BJ (cell line): ENCODE data around the gene AGA. TPM values are rescaled to one million over a fixed set of nuclear protein-coding genes. Genes with fewer than 3 reads are reported as not detected.

ENCODE experiments used
- CTCF ChIA-PET: fragments of 350-600 bp; formaldehyde crosslinking; extraction: SDS; loops from one replicate; lab custom pipeline; 2021; ENCODE audit warnings: antibody characterized with exemption, inconsistent platforms; lab: Yijun Ruan, JAX
- POLR2A ChIA-PET: fragments of 300-600 bp; sonication (Branson Sonifier 250); formaldehyde crosslinking; extraction: SDS; loops from one replicate; lab custom pipeline; 2021; ENCODE audit warnings: antibody characterized with exemption; lab: Charles Lee
- DNase-seq: peaks from one replicate; pipeline ENCODE4 v3.0.0-alpha.2; 2011; ENCODE audit warnings: low read depth
- H3K27me3 ChIP-seq: 2 replicates; pipeline ENCODE4 v1.6.0; 2011; ENCODE audit warnings: low read length; ENCODE audit not compliant: control insufficient read depth, insufficient read depth
- H3K36me3 ChIP-seq: 2 replicates; pipeline ENCODE4 v1.5.1; 2011; ENCODE audit warnings: low read length; ENCODE audit not compliant: control insufficient read depth, insufficient read depth
- H3K4me3 ChIP-seq: 2 replicates; pipeline ENCODE4 v1.5.1; 2011; ENCODE audit warnings: low read depth, mild to moderate bottlenecking, control low read depth, low read length
- polyA plus RNA-seq: library from polyadenylated mRNA; depleted of rRNA; stranded (reverse); fragments of >200 nt; gene quantifications from 2 replicates; pipeline ENCODE4 v1.2.3, GENCODE V29; 2011; rRNA removed
- TF ChIP-seq, protein P1 (sequence below): IDR thresholded peaks from 2 replicates; pipeline ENCODE4 v1.5.1; 2011; ENCODE audit warnings: low read depth, mild to moderate bottlenecking, control low read depth, inconsistent platforms, low read length, moderate library complexity; ENCODE audit not compliant: insufficient read depth

The AGA gene
- polyA plus RNA-seq, 1 experiment, result 102 TPM

GRCh38 chr4:177386278-177386815 is 55.9 kb downstream of the AGA start:
- H3K36me3 ChIP-seq, result no peaks in the 10 kb centered on the region
- ChIA-PET POLR2A (no interaction called here), CTCF (no interaction called here)
- no peaks in the 10 kb centered on the region for H3K27me3 ChIP-seq
- DNase-seq, result no peak
- no peak overlapping the region for H3K4me3 ChIP-seq
- TF ChIP-seq, protein P1, sequence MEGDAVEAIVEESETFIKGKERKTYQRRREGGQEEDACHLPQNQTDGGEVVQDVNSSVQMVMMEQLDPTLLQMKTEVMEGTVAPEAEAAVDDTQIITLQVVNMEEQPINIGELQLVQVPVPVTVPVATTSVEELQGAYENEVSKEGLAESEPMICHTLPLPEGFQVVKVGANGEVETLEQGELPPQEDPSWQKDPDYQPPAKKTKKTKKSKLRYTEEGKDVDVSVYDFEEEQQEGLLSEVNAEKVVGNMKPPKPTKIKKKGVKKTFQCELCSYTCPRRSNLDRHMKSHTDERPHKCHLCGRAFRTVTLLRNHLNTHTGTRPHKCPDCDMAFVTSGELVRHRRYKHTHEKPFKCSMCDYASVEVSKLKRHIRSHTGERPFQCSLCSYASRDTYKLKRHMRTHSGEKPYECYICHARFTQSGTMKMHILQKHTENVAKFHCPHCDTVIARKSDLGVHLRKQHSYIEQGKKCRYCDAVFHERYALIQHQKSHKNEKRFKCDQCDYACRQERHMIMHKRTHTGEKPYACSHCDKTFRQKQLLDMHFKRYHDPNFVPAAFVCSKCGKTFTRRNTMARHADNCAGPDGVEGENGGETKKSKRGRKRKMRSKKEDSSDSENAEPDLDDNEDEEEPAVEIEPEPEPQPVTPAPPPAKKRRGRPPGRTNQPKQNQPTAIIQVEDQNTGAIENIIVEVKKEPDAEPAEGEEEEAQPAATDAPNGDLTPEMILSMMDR, result no peak

- no peak for DNase-seq
- TF ChIP-seq, protein P1, result no peak
- ChIA-PET POLR2A (no interaction called here), CTCF (no interaction called here)
- Histone ChIP-seq H3K4me3 (no peak overlapping the region), H3K27me3 (no peaks in the 10 kb centered on the region), H3K36me3 (no peaks in the 10 kb centered on the region)
These were observed 56.5 kb downstream of the AGA start for GRCh38 chr4:177385576-177386277.

DNA sequence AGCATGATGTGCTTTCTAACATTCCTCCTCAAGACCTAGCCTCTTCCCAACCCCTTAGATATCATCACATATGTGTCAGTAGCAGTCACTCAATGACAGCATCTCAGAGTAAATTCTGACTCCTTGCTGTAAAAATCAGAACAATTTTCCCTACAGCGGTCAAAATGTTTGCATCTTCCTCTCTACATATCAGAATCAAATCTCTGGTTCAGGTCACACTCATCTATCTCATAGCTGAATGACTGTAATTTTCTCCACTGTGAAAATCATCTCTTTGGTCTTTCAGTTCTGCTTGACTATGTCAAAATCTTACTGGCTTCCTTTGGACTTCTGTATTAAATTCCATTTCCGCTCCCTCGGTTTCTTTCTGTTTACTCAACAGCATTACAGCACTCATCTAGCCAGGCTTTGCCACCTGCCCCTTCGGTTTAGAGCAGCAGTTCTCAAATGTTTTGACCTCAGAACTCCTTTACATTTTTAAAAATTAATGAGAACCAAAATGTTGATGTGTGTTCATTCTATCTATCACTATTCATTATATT is 57.3 kb downstream of the AGA start:
- H3K27me3 ChIP-seq, result no peaks in the 10 kb centered on the region
- DNase-seq, result no peak
- TF ChIP-seq, protein P1, result no peak
- CTCF ChIA-PET, result no interaction called here
- H3K4me3 ChIP-seq, result no peak overlapping the region
- H3K36me3 ChIP-seq, result no peaks in the 10 kb centered on the region
- POLR2A ChIA-PET, result no interaction called here

DNA sequence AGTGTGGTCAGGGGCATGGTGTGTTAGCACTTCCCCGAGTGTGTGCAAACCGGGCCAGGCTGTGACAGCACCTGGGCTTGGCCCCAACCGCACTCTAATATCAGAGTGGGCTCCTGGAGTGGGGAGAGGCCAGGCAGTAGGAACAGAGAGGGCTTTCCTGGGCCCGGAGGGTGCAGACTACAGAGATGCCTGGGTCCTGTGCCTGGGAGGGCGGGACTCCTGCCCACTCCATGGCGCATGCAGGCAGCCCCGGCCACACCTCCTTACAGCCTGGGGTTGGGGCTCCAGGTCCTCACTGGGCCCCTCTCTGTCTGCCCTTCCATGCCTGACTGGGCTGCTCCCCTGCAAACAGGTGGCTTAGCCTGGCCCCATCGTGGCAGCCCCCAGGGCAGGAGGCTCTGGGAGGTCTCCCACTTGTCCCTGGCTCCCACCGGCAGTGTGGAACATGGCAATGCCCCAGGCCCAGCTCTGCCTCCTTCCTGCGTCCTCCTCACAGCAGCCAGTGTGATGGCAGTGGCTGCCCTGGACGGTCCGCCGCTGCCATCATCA is 60.4 kb downstream of the AGA start:
- Histone ChIP-seq H3K36me3 (no peaks in the 10 kb centered on the region), H3K27me3 (no peaks in the 10 kb centered on the region), H3K4me3 (no peak overlapping the region)
- TF ChIP-seq, protein P1, result no peak
- no peak for DNase-seq
- CTCF ChIA-PET, result no interaction called here
- POLR2A ChIA-PET, result interaction anchor here (0.7 kb wide), 1 partner anchor 61 kb away, joined by 13 read pairs; no protein-coding TSS in a partner anchor

Other genes with a start within 250 kb of the AGA start
- gene NEIL3, start 132.6 kb downstream of the AGA start, polyA plus RNA-seq, result 3.6 and 5.5 TPM in 2 replicates